K562 (cell line): ENCODE data around the gene CEACAM21. TPM values are rescaled to one million over a fixed set of nuclear protein-coding genes. Genes with fewer than 3 reads are reported as not detected.

Experiments used
- MGA ChIP-seq: fragments of 450-650 bp; IDR thresholded peaks from 2 replicates; pipeline ENCODE4 v1.6.1; 2016; ENCODE audit warnings: mild to moderate bottlenecking, moderate library complexity
- polyA plus RNA-seq, 8 experiments: library from polyadenylated mRNA; depleted of rRNA in 4 of 8; stranded (reverse) in 5 of 8; unstranded in 3 of 8; fragments of >200 nt; fragmentation: Nextera tagmentation in 2 of 8; fragmentation: Illumina TruSeq in 1 of 8; extraction: Ambion mirVana in 2 of 8; extraction: Trizol in 1 of 8; gene quantifications; 2 replicates each; pipeline versions ENCODE4 v1.2.1 to v1.2.3, GENCODE V29; 2011 to 2014; ENCODE audit warnings: inconsistent platforms in 1 of 8, missing spikeins in 1 of 8
- total RNA-seq, 7 experiments: library from RNA; depleted of rRNA in 6 of 7; stranded (reverse); fragments of >200 nt in 6 of 7; fragmentation: Illumina TruSeq in 2 of 7; extraction: Trizol in 2 of 7; gene quantifications; 2 replicates each; pipeline versions ENCODE4 v1.2.1 to v1.2.3, GENCODE V29; 2011 to 2021; ENCODE audit warnings: low replicate concordance in 1 of 7

Gene CEACAM21
- total and polyA plus RNA-seq, 9 of the 15 experiments (the other 6 are each of a cell fraction or from before 2014, with no cell fraction given) = 0.06 to 0.40 (median 0.18) TPM; not detected in 1

GRCh38 chr19:41620171-41620570 is 44.2 kb downstream of the CEACAM21 start (continued):
- no peak for TF ChIP-seq MGA
